Measurements from ENCODE around the gene ZNF688. TPM values are rescaled to one million over a fixed set of nuclear protein-coding genes. Genes with fewer than 3 reads are reported as not detected.
A peak's percentile ranks its signal among the peaks of the same experiment; 100 is the strongest.

Gene ZNF688
- total and polyA plus RNA-seq, 2 of the 13 experiments (the other 11 are each of a cell fraction or from before 2014, with no cell fraction given), result 2.4 to 5.4 TPM

DNA sequence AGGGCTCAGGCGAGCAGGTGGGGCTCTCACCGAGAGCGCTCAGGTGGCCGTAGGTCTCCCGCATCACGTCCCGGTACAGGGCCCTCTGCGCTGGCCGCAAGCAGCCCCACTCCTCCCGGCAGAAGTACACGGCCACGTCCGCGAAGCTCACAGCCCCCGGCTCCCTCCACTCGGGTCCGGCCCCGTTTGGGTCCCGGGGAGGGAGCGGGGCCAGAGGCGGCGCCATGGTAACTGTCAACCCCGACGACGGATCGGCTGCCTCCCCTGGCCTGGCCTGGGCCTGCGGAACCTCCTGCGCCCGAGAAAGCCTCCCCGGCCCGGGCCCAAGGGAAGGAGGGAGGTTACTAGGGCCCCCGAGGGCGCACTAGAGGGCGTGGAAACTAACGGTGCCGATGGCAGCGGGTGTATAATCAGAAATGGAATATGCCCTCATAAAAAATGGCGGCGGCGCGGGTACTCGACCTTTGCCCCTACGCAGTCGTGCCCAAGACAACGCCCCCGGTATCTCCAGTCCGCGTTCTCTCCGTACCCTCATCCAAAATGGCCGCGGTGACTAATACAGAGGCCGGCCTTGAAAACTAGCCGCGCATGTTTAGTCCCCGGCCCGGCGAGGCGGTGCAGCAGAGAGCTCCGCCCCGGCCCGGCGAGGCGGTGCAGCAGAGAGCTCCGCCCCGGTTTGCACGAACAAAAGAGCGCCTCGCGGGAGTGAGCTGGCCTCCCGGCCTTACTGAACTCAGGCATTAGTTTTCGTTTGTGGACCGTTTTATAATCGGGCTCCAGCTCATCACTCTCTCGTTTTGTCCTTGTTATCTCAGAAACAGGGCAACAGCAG is 13.3 kb downstream of the ZNF688 start, which contains the start of gene ZNF764 (continued):
- no peak for TF ChIP-seq GPN1 (CRISPR knock-in tag; IDR thresholded peaks at IDR 0.05; ENCODE audit: borderline replicate concordance)
- TF ChIP-seq ZBTB49 (CRISPR knock-in tag; IDR thresholded peaks at IDR 0.05; ENCODE audit: borderline replicate concordance), result peak; percentile 18; the same call in 1 of the 2 replicates
- no peak; the same call in 1 of the 2 replicates for TF ChIP-seq HES4 (CRISPR knock-in tag; IDR thresholded peaks at IDR 0.05; ENCODE audit: borderline replicate concordance)
- TF ChIP-seq AHR (CRISPR knock-in tag; IDR thresholded peaks at IDR 0.05), result peak; percentile 73; the same call in 1 of the 2 replicates
- TF ChIP-seq, protein P1, sequence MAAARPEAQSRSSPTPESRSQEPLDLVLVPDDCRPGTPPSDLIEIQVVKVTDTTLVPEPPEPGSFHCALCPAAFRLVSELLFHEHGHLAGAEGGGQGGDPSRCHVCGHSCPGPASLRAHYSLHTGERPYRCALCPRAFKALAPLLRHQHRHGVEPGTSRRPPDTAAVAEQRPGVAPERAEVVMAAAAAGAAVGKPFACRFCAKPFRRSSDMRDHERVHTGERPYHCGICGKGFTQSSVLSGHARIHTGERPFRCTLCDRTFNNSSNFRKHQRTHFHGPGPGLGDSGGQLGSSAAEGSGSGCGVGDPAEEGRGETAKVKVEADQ (CRISPR knock-in tag; IDR thresholded peaks at IDR 0.05; ENCODE audit: borderline replicate concordance), result peak; percentile 77
- peak; percentile 40; the same call in 1 of the 2 replicates for TF ChIP-seq ZNF703 (CRISPR knock-in tag; IDR thresholded peaks at IDR 0.05; ENCODE audit: borderline replicate concordance)
- TF ChIP-seq ZNF20 (CRISPR knock-in tag; IDR thresholded peaks at IDR 0.05), result peak; percentile 95; the same call in 1 of the 2 replicates
- no peak for TF ChIP-seq ZNF567 (CRISPR knock-in tag; IDR thresholded peaks at IDR 0.05; ENCODE audit: borderline replicate concordance)
- TF ChIP-seq HOXA3 (CRISPR knock-in tag; IDR thresholded peaks at IDR 0.05), result peak; percentile 99
- TF ChIP-seq ZNF251 (CRISPR knock-in tag; IDR thresholded peaks at IDR 0.05), result 0 out of 2 replicates have a peak, but pooled peaks have one; percentile 31
- TF ChIP-seq ISL2 (CRISPR knock-in tag; IDR thresholded peaks at IDR 0.05), result no peak; the same call in none of the 2 replicates
- TF ChIP-seq RARA (CRISPR knock-in tag; IDR thresholded peaks at IDR 0.05), result peak; percentile 21; the same call in 1 of the 2 replicates
- no peak for TF ChIP-seq CENPT (CRISPR knock-in tag; IDR thresholded peaks at IDR 0.05; ENCODE audit: low read depth)
- TF ChIP-seq ZSCAN29 (CRISPR knock-in tag; conservative IDR thresholded peaks at IDR 0.05), result peak; percentile 63; the same call in 1 of the 2 replicates
- TF ChIP-seq, protein P2, sequence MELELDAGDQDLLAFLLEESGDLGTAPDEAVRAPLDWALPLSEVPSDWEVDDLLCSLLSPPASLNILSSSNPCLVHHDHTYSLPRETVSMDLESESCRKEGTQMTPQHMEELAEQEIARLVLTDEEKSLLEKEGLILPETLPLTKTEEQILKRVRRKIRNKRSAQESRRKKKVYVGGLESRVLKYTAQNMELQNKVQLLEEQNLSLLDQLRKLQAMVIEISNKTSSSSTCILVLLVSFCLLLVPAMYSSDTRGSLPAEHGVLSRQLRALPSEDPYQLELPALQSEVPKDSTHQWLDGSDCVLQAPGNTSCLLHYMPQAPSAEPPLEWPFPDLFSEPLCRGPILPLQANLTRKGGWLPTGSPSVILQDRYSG (CRISPR knock-in tag; IDR thresholded peaks at IDR 0.05), result no peak
- peak; percentile 99 for TF ChIP-seq ZNF777 (CRISPR knock-in tag; IDR thresholded peaks at IDR 0.05)
- peak; percentile 24; the same call in 1 of the 2 replicates for TF ChIP-seq ZNF749 (CRISPR knock-in tag; IDR thresholded peaks at IDR 0.05; ENCODE audit: borderline replicate concordance)
- peak; percentile 85; the same call in 1 of the 2 replicates for TF ChIP-seq DZIP1 (CRISPR knock-in tag; IDR thresholded peaks at IDR 0.05)
- peak; percentile 70 for TF ChIP-seq SKI (IDR thresholded peaks at IDR 0.05; ENCODE audit: partially characterized antibody)
- TF ChIP-seq ZMAT5 (CRISPR knock-in tag; IDR thresholded peaks at IDR 0.05; ENCODE audit: borderline replicate concordance, low read depth), result no peak

Measured in HepG2 (cell line).